ENCODE data around the gene NEUROD4. TPM values are rescaled to one million over a fixed set of nuclear protein-coding genes. Genes with fewer than 3 reads are reported as not detected.
A peak's percentile ranks its signal among the peaks of the same experiment; 100 is the strongest.

Gene NEUROD4
- total and polyA plus RNA-seq, 10 of the 15 experiments (the other 5 are each of a cell fraction or from before 2014, with no cell fraction given), result 0.06 TPM; not detected in 9

GRCh38 chr12:54980341-54980740 is 39.4 kb upstream of the NEUROD4 start:
- H3K4me1 ChIP-seq (ENCODE audit: control insufficient read depth, insufficient read depth, low read length), result peaks cover 9% of the 10 kb centered on the region; the same call in 1 of the 2 replicates
- FAIRE-seq (no peak), DNase-seq (ENCODE audit: low read depth, low spot score) (no peak), ATAC-seq (no peak)
- TF ChIP-seq RBBP5 (conservative IDR thresholded peaks at IDR 0.05), result no peak
- in situ Hi-C loops (cut with MboI) (no loop called here), intact Hi-C loops (cut with micrococcal nuclease; ENCODE audit: unreplicated experiment) (no loop called here)
- CTCF ChIA-PET, result interaction anchor here (0.8 to 2.0 kb wide), 5 partner anchors 13 to 230 kb away, joined by 4 to 8 read pairs (median 6); no protein-coding TSS in a partner anchor
- H3K9ac ChIP-seq (ENCODE audit: control insufficient read depth, insufficient read depth, low read length), result no peak overlapping the region
- H3K4me3 ChIP-seq, result no peak overlapping the region
- POLR2A ChIA-PET, result no interaction called here
- 76% methylated on average over 5 of the region's 5 CpGs for WGBS (ENCODE audit: insufficient coverage, insufficient replicate concordance, low lambda C conversion rate, missing lambda C conversion rate)
- SMC1A ChIA-PET (ENCODE audit: uncharacterized antibody, unreplicated experiment), result interaction anchor here (1.0 to 13.8 kb wide), 4 partner anchors 12 to 21 kb away, joined by 3 to 90 read pairs (median 10); no protein-coding TSS in a partner anchor
- no peaks in the 10 kb centered on the region for H3K27me3 ChIP-seq (replicated peaks in 1 of 2; ENCODE audit: control insufficient read depth in 2 of 2, insufficient read depth in 2 of 2, low read length in 1 of 2)
- RAD21 ChIA-PET (ENCODE audit: unreplicated experiment), result interaction anchor here (2.1 kb wide), 1 partner anchor 13 kb away, joined by 7 read pairs; no protein-coding TSS in a partner anchor
- no peak overlapping the region for H3K27ac ChIP-seq (ENCODE audit: control insufficient read depth, insufficient read depth)
- H3K4me2 ChIP-seq (ENCODE audit: control insufficient read depth, insufficient read depth), result no peak overlapping the region
- no TSS peak for BruUV-seq (replicated peaks)
- no peaks in the 10 kb centered on the region for H4K20me1 ChIP-seq (ENCODE audit: control insufficient read depth, insufficient read depth)
- H3K36me3 ChIP-seq (ENCODE audit: control insufficient read depth in 2 of 2, insufficient read depth in 2 of 2, low read length in 1 of 2), result peaks cover 0 to 5% of the 10 kb centered on the region in 2 experiments; a peak in 2 of 4 replicates
- peaks cover 16% of the 10 kb centered on the region for H3K79me2 ChIP-seq (ENCODE audit: control insufficient read depth, insufficient read depth, low read length)
- no peaks in the 10 kb centered on the region for H3K9me3 ChIP-seq (replicated peaks; ENCODE audit: control insufficient read depth, insufficient read depth, low read length)
- no peak overlapping the region for H2AFZ ChIP-seq (ENCODE audit: control insufficient read depth, low read depth, low read length)

GRCh38 chr12:54981796-54982195 is 38.0 kb upstream of the NEUROD4 start:
- CTCF ChIA-PET, result interaction anchor here (0.6 to 4.1 kb wide), 6 partner anchors 11 to 233 kb away, joined by 3 to 50 read pairs (median 4); no protein-coding TSS in a partner anchor
- TF ChIP-seq NR2C1 (IDR thresholded peaks at IDR 0.05), result no peak
- TF ChIP-seq RAD21 (IDR thresholded peaks at IDR 0.05; ENCODE audit: insufficient read depth, low read depth, low read length), result no peak
- peak; percentile 47 for TF ChIP-seq IKZF1 (conservative IDR thresholded peaks at IDR 0.05)
- TF ChIP-seq EED (IDR thresholded peaks at IDR 0.05; ENCODE audit: low read depth), result 0 out of 2 replicates have a peak, but pooled peaks have one; percentile 39
- no peak for TF ChIP-seq TARDBP (IDR thresholded peaks at IDR 0.05; ENCODE audit: borderline replicate concordance)
- 0 out of 2 replicates have a peak, but pooled peaks have one; percentile 2 for TF ChIP-seq SPI1 (IDR thresholded peaks at IDR 0.05; ENCODE audit: borderline replicate concordance, insufficient read depth, low read depth, low read length)
- 0 out of 2 replicates have a peak, but pooled peaks have one; percentile 22 for TF ChIP-seq POLR2AphosphoS5 (IDR thresholded peaks at IDR 0.05; ENCODE audit: low read length)
- no peak for TF ChIP-seq SMAD5 (IDR thresholded peaks at IDR 0.05; ENCODE audit: low read depth)
- Histone ChIP-seq H2AFZ (ENCODE audit: control insufficient read depth, low read depth, low read length) (no peak overlapping the region), H3K36me3 (ENCODE audit: control insufficient read depth in 2 of 2, insufficient read depth in 2 of 2, low read length in 1 of 2) (peaks cover 0 to 5% of the 10 kb centered on the region in 2 experiments; a peak in 2 of 4 replicates), H3K4me3 (peak overlapping the region; percentile 13; the same call in 1 of the 2 replicates), H4K20me1 (ENCODE audit: control insufficient read depth, insufficient read depth) (no peaks in the 10 kb centered on the region), H3K79me2 (ENCODE audit: control insufficient read depth, insufficient read depth, low read length) (peaks cover 16% of the 10 kb centered on the region), H3K9me3 (replicated peaks; ENCODE audit: control insufficient read depth, insufficient read depth, low read length) (no peaks in the 10 kb centered on the region; the same call in 2 of the 3 replicates), H3K9ac (ENCODE audit: control insufficient read depth, insufficient read depth, low read length) (no peak overlapping the region), H3K27me3 (replicated peaks in 1 of 2; ENCODE audit: control insufficient read depth in 2 of 2, insufficient read depth in 2 of 2, low read length in 1 of 2) (no peaks in the 10 kb centered on the region), H3K27ac (ENCODE audit: control insufficient read depth, insufficient read depth) (peak overlapping the region; percentile 17), H3K4me2 (ENCODE audit: control insufficient read depth, insufficient read depth) (peak overlapping the region; percentile 21), H3K4me1 (ENCODE audit: control insufficient read depth, insufficient read depth, low read length) (peaks cover 12% of the 10 kb centered on the region; the same call in 1 of the 2 replicates)
- ATAC-seq (peak; percentile 13), DNase-seq (ENCODE audit: low read depth, low spot score) (no peak), FAIRE-seq (no peak)
- in situ Hi-C loops (cut with MboI) (no loop called here), intact Hi-C loops (cut with micrococcal nuclease; ENCODE audit: unreplicated experiment) (no loop called here)
- SMC1A ChIA-PET (ENCODE audit: uncharacterized antibody, unreplicated experiment), result interaction anchor here (1.2 to 4.7 kb wide), 5 partner anchors 11 to 90 kb away, joined by 3 to 35 read pairs (median 6); no protein-coding TSS in a partner anchor
- POLR2A ChIA-PET, result no interaction called here
- 72% methylated on average over 2 of the region's 2 CpGs for WGBS (ENCODE audit: insufficient coverage, insufficient replicate concordance, low lambda C conversion rate, missing lambda C conversion rate)
- no TSS peak for BruUV-seq (replicated peaks)
- RAD21 ChIA-PET (ENCODE audit: unreplicated experiment), result interaction anchor here (1.0 to 5.5 kb wide), 4 partner anchors 11 to 90 kb away, joined by 3 to 50 read pairs (median 18); no protein-coding TSS in a partner anchor

Measured in GM12878 (cell line).